ENCODE measurements around the gene PTGER1. TPM values are rescaled to one million over a fixed set of nuclear protein-coding genes. Genes with fewer than 3 reads are reported as not detected.
"Not testable (repeated sequence)": the region's sequence is repeated elsewhere in the genome, so short reads cannot be mapped to it uniquely, and the experiment has no call there.

The PTGER1 gene
- polyA plus RNA-seq, 1 donor = not detected

GRCh38 chr19:14473978-14474578 lies 1.1 kb downstream of the PTGER1 start:
- no peak for DNase-seq

- no peak for DNase-seq
These were observed 1.8 kb downstream of the PTGER1 start for GRCh38 chr19:14473073-14473977.

- DNase-seq = peak; percentile 66
These were observed 2.8 kb downstream of the PTGER1 start for GRCh38 chr19:14472202-14472938.

- no peak for DNase-seq
These were observed 3.5 kb downstream of the PTGER1 start for GRCh38 chr19:14471436-14472187.

GRCh38 chr19:14470031-14470876 lies 4.9 kb downstream of the PTGER1 start:
- DNase-seq = no peak

- DNase-seq = no peak
These were observed 7.3 kb downstream of the PTGER1 start for GRCh38 chr19:14467816-14468215.

GRCh38 chr19:14467391-14467790 lies 7.8 kb downstream of the PTGER1 start:
- DNase-seq = no peak

- no peak for DNase-seq
These were observed 11.4 kb downstream of the PTGER1 start for GRCh38 chr19:14463747-14464146.

GRCh38 chr19:14462401-14462800 lies 12.8 kb downstream of the PTGER1 start:
- not testable (repeated sequence) for DNase-seq

- DNase-seq = no peak
These were observed 14.2 kb downstream of the PTGER1 start for GRCh38 chr19:14460935-14461334.

GRCh38 chr19:14459703-14460102 lies 15.5 kb downstream of the PTGER1 start:
- DNase-seq = no peak

- DNase-seq = not testable (repeated sequence)
These were observed 22.9 kb downstream of the PTGER1 start for GRCh38 chr19:14452303-14452702.

GRCh38 chr19:14450876-14451275 lies 24.3 kb downstream of the PTGER1 start:
- DNase-seq = no peak

- no peak for DNase-seq
These were observed 24.8 kb downstream of the PTGER1 start for GRCh38 chr19:14450168-14450874.

GRCh38 chr19:14449321-14449720 lies 25.8 kb downstream of the PTGER1 start:
- no peak for DNase-seq

- DNase-seq = no peak
These were observed 28.7 kb downstream of the PTGER1 start for GRCh38 chr19:14446336-14447036.

GRCh38 chr19:14443632-14444216 lies 31.4 kb downstream of the PTGER1 start:
- no peak for DNase-seq

- no peak for DNase-seq
These were observed 32.1 kb downstream of the PTGER1 start for GRCh38 chr19:14442891-14443631.

Data from hindlimb muscle (tissue), 1 donor.